ENCODE results near the gene SEZ6L2. TPM values are rescaled to one million over a fixed set of nuclear protein-coding genes. Genes with fewer than 3 reads are reported as not detected.

Gene SEZ6L2
- total and polyA plus RNA-seq, 2 of the 8 experiments (the other 6 are each of a cell fraction or from before 2014, with no cell fraction given): 43.5 to 47.7 TPM

DNA sequence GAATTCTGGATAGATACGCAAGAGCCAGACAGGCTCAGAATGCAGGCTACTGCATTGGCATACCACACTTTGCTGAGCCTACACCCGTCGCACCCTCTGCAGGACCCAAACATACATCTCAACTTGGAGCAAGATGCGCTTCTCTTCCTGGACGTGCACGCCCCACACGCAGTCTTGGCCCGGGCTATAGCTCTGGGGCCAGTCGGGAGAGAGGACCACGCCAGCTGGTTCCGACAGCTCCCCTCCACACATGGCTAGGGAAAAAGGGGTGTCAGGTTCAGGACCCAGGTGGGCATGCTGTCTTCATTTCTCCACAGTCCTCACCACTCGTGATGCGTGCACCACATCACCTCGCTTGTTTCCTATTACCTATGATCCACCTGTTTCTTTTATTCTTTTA, 21.2 kb downstream of the SEZ6L2 start (continued):
- TF ChIP-seq NRF1 (IDR thresholded peaks at IDR 0.05; ENCODE audit: low read depth, low read length): no peak
